ENCODE measurements around the gene ATP23.

Gene ATP23

GRCh38 chr12:57904426-57904825 is 36.9 kb upstream of the ATP23 start:
- Mint-ChIP-seq H3K27ac (no peak overlapping the region), H3K4me3 (no peak overlapping the region), H3K4me1 (peaks cover 25% of the 10 kb centered on the region), H3K27me3 (peaks cover 5% of the 10 kb centered on the region), H3K36me3 (ENCODE audit: low read depth) (no peaks in the 10 kb centered on the region), H3K9me3 (no peaks in the 10 kb centered on the region)
- DNase-seq (no peak), ATAC-seq (no peak)

- Mint-ChIP-seq H3K4me1 (peaks cover 18% of the 10 kb centered on the region), H3K4me3 (no peak overlapping the region), H3K9me3 (no peaks in the 10 kb centered on the region), H3K27ac (peak overlapping the region; percentile 40), H3K27me3 (peaks cover 5% of the 10 kb centered on the region), H3K36me3 (ENCODE audit: low read depth) (no peaks in the 10 kb centered on the region)
- DNase-seq: peak; percentile 86
- peak; percentile 89 for ATAC-seq
Observed at GRCh38 chr12:57904848-57905811, 36.2 kb upstream of the ATP23 start.

- Mint-ChIP-seq H3K4me1 (peaks cover 11% of the 10 kb centered on the region), H3K4me3 (no peak overlapping the region), H3K36me3 (ENCODE audit: low read depth) (no peaks in the 10 kb centered on the region), H3K27ac (no peak overlapping the region), H3K27me3 (peaks cover 7% of the 10 kb centered on the region), H3K9me3 (no peaks in the 10 kb centered on the region)
- ATAC-seq (no peak), DNase-seq (no peak)
Observed at GRCh38 chr12:57905812-57906475, 35.4 kb upstream of the ATP23 start.

- no peak for ATAC-seq
- no peaks in the 10 kb centered on the region for H3K9me3 Mint-ChIP-seq
- no peak for DNase-seq
- H3K27ac Mint-ChIP-seq: no peak overlapping the region
- no peak overlapping the region for H3K4me3 Mint-ChIP-seq
- peaks cover 9% of the 10 kb centered on the region for H3K27me3 Mint-ChIP-seq
- H3K36me3 Mint-ChIP-seq (ENCODE audit: low read depth): no peaks in the 10 kb centered on the region
- peaks cover 8% of the 10 kb centered on the region for H3K4me1 Mint-ChIP-seq
Observed at GRCh38 chr12:57906821-57907220, 34.5 kb upstream of the ATP23 start.

- Mint-ChIP-seq H3K36me3 (ENCODE audit: low read depth) (no peaks in the 10 kb centered on the region), H3K4me3 (no peak overlapping the region), H3K27ac (no peak overlapping the region), H3K9me3 (no peaks in the 10 kb centered on the region), H3K27me3 (peaks cover 9% of the 10 kb centered on the region), H3K4me1 (peaks cover 8% of the 10 kb centered on the region)
- DNase-seq: no peak
- no peak for ATAC-seq
Observed at GRCh38 chr12:57907281-57907680, 34.1 kb upstream of the ATP23 start.

- no peaks in the 10 kb centered on the region for H3K36me3 Mint-ChIP-seq (ENCODE audit: low read depth)
- H3K4me1 Mint-ChIP-seq: peaks cover 8% of the 10 kb centered on the region
- H3K4me3 Mint-ChIP-seq: no peak overlapping the region
- DNase-seq: no peak
- no peak for ATAC-seq
- no peaks in the 10 kb centered on the region for H3K9me3 Mint-ChIP-seq
- no peak overlapping the region for H3K27ac Mint-ChIP-seq
- peaks cover 9% of the 10 kb centered on the region for H3K27me3 Mint-ChIP-seq
Observed at GRCh38 chr12:57908511-57908910, 32.9 kb upstream of the ATP23 start.

- DNase-seq: no peak
- Mint-ChIP-seq H3K36me3 (ENCODE audit: low read depth) (no peaks in the 10 kb centered on the region), H3K27ac (no peak overlapping the region), H3K9me3 (no peaks in the 10 kb centered on the region), H3K4me3 (no peak overlapping the region), H3K4me1 (peaks cover 8% of the 10 kb centered on the region), H3K27me3 (peaks cover 9% of the 10 kb centered on the region)
- no peak for ATAC-seq
Observed at GRCh38 chr12:57909056-57909455, 32.3 kb upstream of the ATP23 start.

GRCh38 chr12:57909611-57910010 is 31.8 kb upstream of the ATP23 start:
- peaks cover 9% of the 10 kb centered on the region for H3K27me3 Mint-ChIP-seq
- H3K36me3 Mint-ChIP-seq (ENCODE audit: low read depth): no peaks in the 10 kb centered on the region
- H3K9me3 Mint-ChIP-seq: no peaks in the 10 kb centered on the region
- DNase-seq: no peak
- ATAC-seq: no peak
- peaks cover 6% of the 10 kb centered on the region for H3K4me1 Mint-ChIP-seq
- H3K4me3 Mint-ChIP-seq: no peak overlapping the region
- no peak overlapping the region for H3K27ac Mint-ChIP-seq

GRCh38 chr12:57918147-57918546 is 23.2 kb upstream of the ATP23 start:
- H3K36me3 Mint-ChIP-seq (ENCODE audit: low read depth): no peaks in the 10 kb centered on the region
- ATAC-seq (no peak), DNase-seq (no peak)
- no peak overlapping the region for H3K27ac Mint-ChIP-seq
- H3K9me3 Mint-ChIP-seq: no peaks in the 10 kb centered on the region
- H3K4me1 Mint-ChIP-seq: no peaks in the 10 kb centered on the region
- H3K27me3 Mint-ChIP-seq: no peaks in the 10 kb centered on the region
- H3K4me3 Mint-ChIP-seq: no peak overlapping the region

- ATAC-seq (no peak), DNase-seq (no peak)
- Mint-ChIP-seq H3K4me1 (no peaks in the 10 kb centered on the region), H3K4me3 (no peak overlapping the region), H3K36me3 (ENCODE audit: low read depth) (peaks cover 3% of the 10 kb centered on the region), H3K27ac (no peak overlapping the region), H3K27me3 (no peaks in the 10 kb centered on the region), H3K9me3 (no peaks in the 10 kb centered on the region)
Observed at GRCh38 chr12:57927086-57927485, 14.3 kb upstream of the ATP23 start.

GRCh38 chr12:57929092-57929830 is 12.1 kb upstream of the ATP23 start:
- Mint-ChIP-seq H3K36me3 (ENCODE audit: low read depth) (peaks cover 5% of the 10 kb centered on the region), H3K27ac (no peak overlapping the region), H3K27me3 (no peaks in the 10 kb centered on the region), H3K4me1 (peaks cover under 1% of the 10 kb centered on the region), H3K9me3 (no peaks in the 10 kb centered on the region), H3K4me3 (no peak overlapping the region)
- no peak for ATAC-seq
- no peak for DNase-seq

- no peak for ATAC-seq
- DNase-seq: no peak
- peaks cover 32% of the 10 kb centered on the region for H3K4me1 Mint-ChIP-seq
Observed at GRCh38 chr12:57934819-57935218, 6.5 kb upstream of the ATP23 start.

GRCh38 chr12:57935331-57935730 is 6.0 kb upstream of the ATP23 start:
- H3K36me3 Mint-ChIP-seq (ENCODE audit: low read depth): peaks cover 5% of the 10 kb centered on the region
- peaks cover 33% of the 10 kb centered on the region for H3K4me1 Mint-ChIP-seq
- ATAC-seq (no peak), DNase-seq (no peak)
- H3K4me3 Mint-ChIP-seq: peak overlapping the region; percentile 97
- H3K9me3 Mint-ChIP-seq: no peaks in the 10 kb centered on the region
- no peaks in the 10 kb centered on the region for H3K27me3 Mint-ChIP-seq
- H3K27ac Mint-ChIP-seq: peak overlapping the region; percentile 99

More at GRCh38 chr12:57934819-57935218, 6.5 kb upstream of the ATP23 start:
- H3K9me3 Mint-ChIP-seq: no peaks in the 10 kb centered on the region
- H3K27me3 Mint-ChIP-seq: no peaks in the 10 kb centered on the region
- no peak overlapping the region for H3K27ac Mint-ChIP-seq
- H3K36me3 Mint-ChIP-seq (ENCODE audit: low read depth): peaks cover 5% of the 10 kb centered on the region
- peak overlapping the region; percentile 97 for H3K4me3 Mint-ChIP-seq

- Mint-ChIP-seq H3K4me1 (peaks cover 39% of the 10 kb centered on the region), H3K27me3 (no peaks in the 10 kb centered on the region), H3K4me3 (peak overlapping the region; percentile 97), H3K27ac (peak overlapping the region; percentile 99), H3K36me3 (ENCODE audit: low read depth) (peaks cover 5% of the 10 kb centered on the region), H3K9me3 (no peaks in the 10 kb centered on the region)
- ATAC-seq: peak; percentile 98
- peak; percentile 87 for DNase-seq
Observed at GRCh38 chr12:57935839-57936512, 5.4 kb upstream of the ATP23 start.
